WI38 (cell line): ENCODE measurements around the gene SNRPD1.
"Not testable (repeated sequence)": the region's sequence is repeated elsewhere in the genome, so short reads cannot be mapped to it uniquely, and the experiment has no call there.

Experiments used
- H3K4me3 ChIP-seq: 2 replicates; pipeline ENCODE4 v1.5.1; 2011; ENCODE audit warnings: low read depth, mild to moderate bottlenecking, control low read depth, low read length
- TF ChIP-seq, protein P1 (sequence below): IDR thresholded peaks from 2 replicates; pipeline ENCODE4 v1.5.1; 2012; ENCODE audit warnings: low read depth, mild to moderate bottlenecking, control low read depth, low read length

Gene SNRPD1

GRCh38 chr18:21612125-21613039 is at the start of gene SNRPD1:
Gene SNRPD1 (plus strand): TSS chr18:21612314. CDS start chr18:21612430, 116 bp downstream.
- peak within 1 kb of the TSS; percentile 96 for H3K4me3 ChIP-seq
- TF ChIP-seq, protein P1, sequence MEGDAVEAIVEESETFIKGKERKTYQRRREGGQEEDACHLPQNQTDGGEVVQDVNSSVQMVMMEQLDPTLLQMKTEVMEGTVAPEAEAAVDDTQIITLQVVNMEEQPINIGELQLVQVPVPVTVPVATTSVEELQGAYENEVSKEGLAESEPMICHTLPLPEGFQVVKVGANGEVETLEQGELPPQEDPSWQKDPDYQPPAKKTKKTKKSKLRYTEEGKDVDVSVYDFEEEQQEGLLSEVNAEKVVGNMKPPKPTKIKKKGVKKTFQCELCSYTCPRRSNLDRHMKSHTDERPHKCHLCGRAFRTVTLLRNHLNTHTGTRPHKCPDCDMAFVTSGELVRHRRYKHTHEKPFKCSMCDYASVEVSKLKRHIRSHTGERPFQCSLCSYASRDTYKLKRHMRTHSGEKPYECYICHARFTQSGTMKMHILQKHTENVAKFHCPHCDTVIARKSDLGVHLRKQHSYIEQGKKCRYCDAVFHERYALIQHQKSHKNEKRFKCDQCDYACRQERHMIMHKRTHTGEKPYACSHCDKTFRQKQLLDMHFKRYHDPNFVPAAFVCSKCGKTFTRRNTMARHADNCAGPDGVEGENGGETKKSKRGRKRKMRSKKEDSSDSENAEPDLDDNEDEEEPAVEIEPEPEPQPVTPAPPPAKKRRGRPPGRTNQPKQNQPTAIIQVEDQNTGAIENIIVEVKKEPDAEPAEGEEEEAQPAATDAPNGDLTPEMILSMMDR = peak; percentile 90

DNA sequence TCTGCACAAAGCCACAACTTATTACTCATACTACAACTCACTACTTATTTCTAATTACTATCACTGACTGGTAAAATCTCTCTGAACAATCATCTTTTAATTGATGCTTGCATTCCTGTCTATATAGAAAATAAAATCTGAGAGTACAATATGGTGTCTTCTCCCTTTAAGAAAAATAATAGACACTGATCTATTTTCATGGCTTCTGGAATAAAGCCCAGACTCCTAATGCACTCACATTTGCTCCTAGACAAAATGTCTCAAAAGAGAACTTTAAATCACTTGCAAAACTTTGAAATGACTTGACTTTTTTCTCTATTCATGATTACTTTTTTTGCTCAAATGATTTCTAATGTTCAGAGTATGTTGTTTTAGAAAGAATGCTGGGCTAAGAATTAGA is 40.3 kb upstream of the SNRPD1 start:
- TF ChIP-seq, protein P1 = no peak
- H3K4me3 ChIP-seq = no peak overlapping the region

- TF ChIP-seq, protein P1 = no peak
- no peak overlapping the region for H3K4me3 ChIP-seq
These were observed 36.5 kb upstream of the SNRPD1 start for GRCh38 chr18:21575656-21576055.

DNA sequence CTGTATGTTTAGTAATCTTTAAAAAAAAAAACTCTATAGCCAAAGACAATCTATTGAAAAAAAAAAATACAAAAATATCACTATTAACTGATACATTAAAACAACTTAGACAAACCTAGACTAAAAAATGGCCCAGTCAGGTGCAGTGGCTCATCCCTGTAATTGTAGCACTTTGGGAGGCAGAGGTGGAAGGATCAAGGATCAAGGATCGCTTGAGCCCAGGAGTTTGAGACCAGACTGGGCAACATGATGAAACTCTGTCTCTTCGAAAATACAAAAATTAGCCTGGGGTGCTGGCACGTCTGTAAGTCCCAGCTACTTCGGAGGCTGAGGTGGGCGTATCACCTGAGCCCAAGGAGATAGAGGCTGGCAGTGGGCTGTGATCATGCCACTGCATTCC is 27.7 kb upstream of the SNRPD1 start:
- H3K4me3 ChIP-seq = no peak overlapping the region
- TF ChIP-seq, protein P1 = no peak

- H3K4me3 ChIP-seq = not testable (repeated sequence)
These were observed 19.8 kb upstream of the SNRPD1 start for GRCh38 chr18:21592361-21592760.

GRCh38 chr18:21593540-21594257 is 18.4 kb upstream of the SNRPD1 start:
- TF ChIP-seq, protein P1 = no peak
- no peak overlapping the region for H3K4me3 ChIP-seq

GRCh38 chr18:21597620-21598019 is 14.5 kb upstream of the SNRPD1 start:
- TF ChIP-seq, protein P1 = no peak
- H3K4me3 ChIP-seq = no peak overlapping the region
